Esophagus squamous epithelium (tissue), 4 donors: ENCODE measurements around the gene RBM6.

Experiments
- CTCF ChIP-seq, 6 experiments: fragments of 450-650 bp in 4 of 6; fragments of 200-600 bp in 2 of 6; sonication (generic) in 2 of 6; IDR thresholded peaks; one replicate each; pipeline ENCODE4 v1.5.1; 2016 to 2019; ENCODE audit warnings: antibody characterized with exemption in 6 of 6, mild to moderate bottlenecking in 4 of 6, moderate library complexity in 4 of 6
- POLR2A ChIP-seq, 4 donors: fragments of 450-650 bp; IDR thresholded peaks; one replicate each; pipeline ENCODE4 v1.6.1; 2017; ENCODE audit warnings: antibody characterized with exemption in 4 of 4, mild to moderate bottlenecking in 4 of 4, moderate library complexity in 3 of 4

- TF ChIP-seq CTCF (IDR thresholded peaks at IDR 0.05) (no peak), POLR2A (IDR thresholded peaks at IDR 0.05) (no peak)
Measured at GRCh38 chr3:50003824-50004223, 63.9 kb downstream of the RBM6 start.
